GM13976 (cell line): ENCODE measurements around the gene ARID5A.

Source experiments
- DNase-seq: peaks from one replicate; pipeline ENCODE4 v3.0.0; 2012; ENCODE audit warnings: low spot score
- in situ Hi-C: fragments of 300-500 bp; cut with MboI; formaldehyde crosslinking; loops from one replicate; pipeline ENCODE4 v1.12.0; 2022; ENCODE audit warnings: low sequenced_read_pairs, mixed read lengths, inconsistent platforms; ENCODE audit not compliant: unreplicated experiment
- TF ChIP-seq, protein P1 (sequence below): IDR thresholded peaks from 2 replicates; pipeline ENCODE4 v1.5.1; 2012; ENCODE audit warnings: borderline replicate concordance, mild to moderate bottlenecking; ENCODE audit not compliant: insufficient read depth; ENCODE audit errors: extremely low read depth, missing control alignments, control extremely low read depth

The ARID5A gene

DNA sequence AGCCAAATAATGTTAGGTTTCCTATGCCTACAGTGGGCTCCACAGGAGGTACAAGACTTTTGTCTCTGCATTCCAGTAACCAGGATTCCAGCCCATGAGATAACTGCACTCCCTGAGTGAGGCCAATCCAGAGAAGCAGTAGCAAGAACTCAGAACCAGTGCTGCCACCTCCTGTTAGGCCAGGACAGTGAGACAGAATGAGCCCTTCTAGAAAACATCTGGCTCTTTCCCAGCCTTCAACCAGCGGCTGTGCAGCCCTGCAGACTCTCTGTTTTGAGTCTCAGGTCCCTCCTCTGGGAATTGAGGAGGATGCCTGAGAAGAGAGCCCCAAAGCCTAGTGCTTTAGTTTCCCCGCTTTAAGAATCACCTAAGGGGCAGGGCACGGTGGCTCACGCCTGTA is 44.2 kb downstream of the ARID5A start:
- DNase-seq = no peak
- in situ Hi-C loops = no loop called here
- TF ChIP-seq, protein P1, sequence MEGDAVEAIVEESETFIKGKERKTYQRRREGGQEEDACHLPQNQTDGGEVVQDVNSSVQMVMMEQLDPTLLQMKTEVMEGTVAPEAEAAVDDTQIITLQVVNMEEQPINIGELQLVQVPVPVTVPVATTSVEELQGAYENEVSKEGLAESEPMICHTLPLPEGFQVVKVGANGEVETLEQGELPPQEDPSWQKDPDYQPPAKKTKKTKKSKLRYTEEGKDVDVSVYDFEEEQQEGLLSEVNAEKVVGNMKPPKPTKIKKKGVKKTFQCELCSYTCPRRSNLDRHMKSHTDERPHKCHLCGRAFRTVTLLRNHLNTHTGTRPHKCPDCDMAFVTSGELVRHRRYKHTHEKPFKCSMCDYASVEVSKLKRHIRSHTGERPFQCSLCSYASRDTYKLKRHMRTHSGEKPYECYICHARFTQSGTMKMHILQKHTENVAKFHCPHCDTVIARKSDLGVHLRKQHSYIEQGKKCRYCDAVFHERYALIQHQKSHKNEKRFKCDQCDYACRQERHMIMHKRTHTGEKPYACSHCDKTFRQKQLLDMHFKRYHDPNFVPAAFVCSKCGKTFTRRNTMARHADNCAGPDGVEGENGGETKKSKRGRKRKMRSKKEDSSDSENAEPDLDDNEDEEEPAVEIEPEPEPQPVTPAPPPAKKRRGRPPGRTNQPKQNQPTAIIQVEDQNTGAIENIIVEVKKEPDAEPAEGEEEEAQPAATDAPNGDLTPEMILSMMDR = no peak

DNA sequence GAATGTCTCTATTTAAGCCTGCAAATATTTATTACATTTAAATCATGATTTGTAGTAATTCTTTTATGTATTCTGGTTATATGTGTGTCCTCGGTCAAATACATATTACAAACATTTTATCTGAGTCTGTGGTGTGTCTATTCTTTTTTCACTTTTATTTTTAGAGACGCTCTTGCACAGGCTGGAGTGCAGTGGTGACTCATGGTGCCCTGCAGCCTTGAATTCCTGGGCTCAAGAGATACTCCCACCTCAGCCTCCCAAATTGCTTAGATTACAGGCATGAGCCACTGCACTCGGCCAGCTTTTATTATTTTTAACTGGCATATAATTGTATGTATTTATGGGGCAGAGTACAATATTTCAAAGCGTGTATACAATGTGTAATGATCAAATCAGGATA is 47.5 kb downstream of the ARID5A start:
- in situ Hi-C loops = no loop called here
- TF ChIP-seq, protein P1 = no peak
- DNase-seq = no peak

GRCh38 chr2:96587843-96588242 is 51.3 kb downstream of the ARID5A start:
- TF ChIP-seq, protein P1 = no peak
- DNase-seq = no peak
- in situ Hi-C loops = no loop called here

DNA sequence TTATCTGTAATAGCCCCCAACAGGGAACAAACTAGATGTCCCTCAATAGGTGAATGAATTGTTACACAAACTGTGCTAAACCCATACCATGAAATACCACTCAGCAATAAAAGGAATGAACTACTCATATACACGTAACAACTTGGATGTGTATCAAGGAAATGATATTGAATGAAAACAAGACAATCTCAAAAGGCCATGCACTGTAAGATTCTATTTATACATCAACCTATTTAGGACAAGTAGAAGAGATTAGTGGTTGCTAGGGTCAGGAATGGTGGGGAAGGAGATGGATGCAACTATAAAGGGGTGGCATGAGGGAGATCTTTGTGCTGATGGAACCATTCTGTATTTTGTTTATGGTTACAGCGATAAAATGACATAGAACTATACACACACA is 54.5 kb downstream of the ARID5A start:
- TF ChIP-seq, protein P1 = no peak
- in situ Hi-C loops = no loop called here

GRCh38 chr2:96591494-96591893 is 54.9 kb downstream of the ARID5A start:
- DNase-seq = no peak
- TF ChIP-seq, protein P1 = no peak
- in situ Hi-C loops = no loop called here

More for the DNA sequence above, 54.5 kb downstream of the ARID5A start:
- no peak for DNase-seq

- in situ Hi-C loops = no loop called here
- TF ChIP-seq, protein P1 = no peak
- no peak for DNase-seq
Observed at GRCh38 chr2:96594282-96594681, 57.7 kb downstream of the ARID5A start.

DNA sequence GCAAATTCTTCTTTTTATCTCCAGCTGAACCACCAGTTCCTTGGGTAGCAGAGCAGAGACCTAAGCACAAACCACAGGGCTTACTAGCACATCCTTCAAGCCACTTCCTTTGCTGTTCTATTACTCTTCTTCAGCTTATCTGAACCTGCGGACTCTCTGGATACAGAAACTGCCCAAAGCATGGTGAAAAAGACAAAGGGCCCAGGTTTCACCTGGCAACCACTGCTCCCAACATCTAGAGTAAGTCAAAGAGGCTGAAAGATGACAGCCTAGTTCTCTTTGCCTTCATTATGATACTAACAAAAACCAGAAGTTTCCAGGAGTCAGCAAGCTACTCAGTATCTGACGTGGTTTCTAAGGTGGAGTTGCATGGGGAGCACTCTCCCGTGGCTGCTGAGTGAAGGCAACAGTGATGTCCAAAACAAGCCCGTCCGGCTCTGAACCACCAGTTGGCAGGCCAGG is 58.2 kb downstream of the ARID5A start:
- TF ChIP-seq, protein P1 = no peak
- no peak for DNase-seq
- in situ Hi-C loops = no loop called here
